Skin of body (tissue), 2 donors: ENCODE measurements around the gene TXK. TPM values are rescaled to one million over a fixed set of nuclear protein-coding genes. Genes with fewer than 3 reads are reported as not detected.
"Not testable (repeated sequence)": the region's sequence is repeated elsewhere in the genome, so short reads cannot be mapped to it uniquely, and the experiment has no call there.

Experiments used
- DNase-seq: peaks from one replicate; lab custom pipeline; 2025; lab: John Stamatoyannopoulos, UW
- total RNA-seq: library from RNA; depleted of rRNA; stranded (reverse); fragments of >200 nt; gene quantifications from one replicate; pipeline ENCODE4 v1.2.3, GENCODE V29; 2014

The TXK gene
- 1.1 TPM for total RNA-seq

- no peak for DNase-seq
Measured at GRCh38 chr4:48134081-48134480, at the start of gene TXK. TXK (minus strand) TSS chr4:48134250; CDS start chr4:48134170, 80 bp downstream.

DNA sequence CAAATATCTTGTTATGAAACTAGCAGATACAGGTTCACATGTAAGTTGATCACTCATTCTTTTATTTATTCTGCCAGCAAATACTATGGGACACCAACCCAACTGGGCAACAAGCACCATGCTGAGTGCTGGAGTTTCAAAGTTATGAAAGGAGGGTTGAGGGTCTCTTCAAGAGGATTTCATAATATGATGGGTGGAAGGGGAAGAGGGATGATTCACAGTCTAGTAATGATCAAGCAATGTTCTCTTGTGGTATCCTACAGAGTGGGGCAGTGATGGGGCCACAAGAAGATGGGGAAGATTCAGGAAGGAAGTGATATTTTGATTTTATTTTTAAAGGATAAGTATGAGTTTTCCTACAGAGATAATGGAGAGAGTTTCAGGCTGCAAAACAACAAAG is 46.2 kb upstream of the TXK start:
- no peak for DNase-seq

GRCh38 chr4:48178931-48179330 is 44.9 kb upstream of the TXK start:
- no peak for DNase-seq

DNA sequence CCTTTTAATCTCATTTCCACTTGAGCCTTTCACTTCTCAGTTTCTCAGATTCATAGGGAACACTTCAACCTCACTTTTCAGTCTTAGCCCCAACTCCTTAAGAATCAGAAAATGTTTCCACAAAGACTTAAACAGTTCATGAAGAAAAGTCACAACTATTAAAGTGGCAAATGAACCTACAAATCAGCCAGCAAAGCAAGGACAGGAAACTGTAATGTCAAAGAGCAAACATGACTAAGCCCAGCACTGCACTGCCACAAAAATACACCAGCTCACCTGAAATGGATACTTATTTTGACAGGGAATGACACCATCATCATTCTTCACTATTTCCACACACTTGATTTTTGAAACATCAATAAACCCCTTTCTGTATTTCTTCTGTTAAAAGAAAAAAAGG is 41.8 kb upstream of the TXK start:
- no peak for DNase-seq

GRCh38 chr4:48175328-48175727 is 41.3 kb upstream of the TXK start:
- no peak for DNase-seq

DNA sequence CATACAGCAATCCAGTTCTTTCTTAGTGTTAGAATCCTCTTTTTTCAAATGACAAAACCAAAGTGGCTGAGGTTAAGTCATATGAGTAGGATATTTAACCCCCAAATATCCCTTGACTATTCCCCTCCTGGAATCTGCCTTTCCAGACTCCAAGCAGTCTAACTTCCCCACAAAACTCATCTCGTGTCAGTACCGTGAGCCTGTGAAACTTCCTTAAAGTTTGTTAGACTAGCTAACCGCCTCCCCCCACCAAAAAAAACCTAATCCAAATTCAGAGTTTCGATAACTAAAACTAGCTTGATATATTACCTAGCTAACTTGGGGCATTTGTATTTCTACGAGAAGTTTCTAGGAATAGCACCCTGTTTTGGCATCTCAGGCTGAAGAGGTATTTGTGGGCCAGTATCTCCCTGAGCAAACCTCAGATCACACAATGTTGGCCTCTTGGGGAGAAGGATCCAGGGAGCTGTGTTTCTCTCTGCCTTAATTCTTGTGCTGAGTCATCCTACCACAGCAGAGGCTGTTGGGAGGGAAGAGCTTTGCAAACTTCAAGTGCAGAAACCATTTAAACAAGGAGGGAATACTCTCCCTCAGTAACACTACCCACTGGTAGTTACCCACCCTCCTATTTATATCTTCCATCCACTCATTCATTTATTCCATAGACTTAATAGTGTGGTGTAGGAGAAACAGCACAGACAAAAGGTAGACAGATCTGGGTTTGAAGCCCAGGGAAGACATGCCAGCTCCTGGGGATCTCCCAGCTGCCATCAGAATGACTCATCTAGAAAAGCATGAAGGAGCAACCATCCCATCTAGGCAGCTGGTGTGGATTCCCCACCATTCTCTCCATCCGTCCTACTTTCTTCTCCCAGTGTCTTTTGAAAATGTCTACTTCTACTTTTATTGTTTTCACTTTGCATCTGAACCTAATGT is 39.3 kb upstream of the TXK start:
- DNase-seq: no peak

DNA sequence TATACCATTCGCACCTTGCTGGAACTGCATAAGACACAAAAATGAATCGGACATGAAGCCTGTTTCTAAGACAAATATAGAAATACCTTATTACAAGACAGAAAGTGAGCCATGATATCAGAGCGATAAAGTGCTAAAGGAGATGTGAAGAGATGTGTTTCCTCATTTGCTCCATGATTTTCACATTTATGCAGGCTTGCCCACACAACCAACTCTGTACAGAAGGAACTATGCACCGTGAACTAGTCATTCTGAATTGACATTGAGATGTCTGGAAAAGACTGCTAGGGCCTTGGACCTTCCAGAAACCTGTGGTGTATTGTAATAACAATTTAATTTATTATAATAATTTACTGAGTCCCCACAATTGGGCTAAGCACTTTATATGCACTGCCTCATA is 38.6 kb upstream of the TXK start:
- no peak for DNase-seq

DNA sequence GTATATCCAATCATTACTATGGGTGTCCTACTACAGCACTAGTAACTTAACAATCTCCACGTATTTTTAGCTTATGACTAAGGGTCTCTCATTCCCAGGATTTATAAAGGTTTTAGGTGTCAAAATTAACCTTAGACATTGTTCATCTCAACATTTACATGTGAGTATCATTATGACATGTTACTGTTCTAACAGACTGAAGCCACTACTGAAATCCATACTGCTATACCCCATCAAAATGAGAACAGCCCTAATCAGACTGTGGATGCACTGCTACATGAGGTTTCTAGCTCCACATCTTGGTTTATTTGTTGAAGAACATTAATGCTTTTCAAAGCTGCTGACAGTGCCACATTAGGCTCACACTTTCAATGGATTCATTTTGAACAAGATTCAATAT is 35.6 kb upstream of the TXK start:
- DNase-seq: no peak

DNA sequence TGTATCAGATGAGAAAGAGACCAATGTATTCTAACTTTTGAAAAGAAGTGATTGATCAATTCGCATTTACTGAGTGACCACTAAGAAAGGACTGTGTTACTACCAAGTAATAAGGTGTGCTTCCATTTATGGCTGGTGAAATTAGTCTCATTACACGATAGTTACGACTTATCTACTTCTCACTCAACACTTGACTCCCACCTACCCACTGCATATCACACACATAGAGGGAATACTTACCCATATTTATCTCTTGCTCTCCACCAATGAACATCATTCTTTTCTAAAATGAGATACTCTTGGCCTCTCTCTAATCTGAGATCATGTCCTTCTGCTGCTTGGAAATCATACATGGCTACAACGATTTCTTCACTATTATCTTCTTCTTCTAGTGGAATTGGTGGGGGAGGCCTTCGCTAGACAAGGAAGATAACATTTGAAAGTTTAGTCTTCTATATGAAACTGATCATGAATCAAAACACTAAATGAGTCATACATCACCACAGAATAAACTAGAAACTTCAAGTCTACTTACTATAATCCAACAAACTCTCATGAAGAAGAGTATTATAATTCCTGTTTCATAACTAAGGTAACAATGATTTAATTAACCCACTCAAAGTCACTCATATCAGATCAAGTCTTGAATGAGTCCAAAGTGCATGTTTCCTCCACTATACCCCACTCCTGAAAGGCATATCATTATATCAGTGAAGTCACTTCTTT is 33.7 kb upstream of the TXK start:
- no peak for DNase-seq

- not testable (repeated sequence) for DNase-seq
Measured at GRCh38 chr4:48164561-48164960, 30.5 kb upstream of the TXK start.

DNA sequence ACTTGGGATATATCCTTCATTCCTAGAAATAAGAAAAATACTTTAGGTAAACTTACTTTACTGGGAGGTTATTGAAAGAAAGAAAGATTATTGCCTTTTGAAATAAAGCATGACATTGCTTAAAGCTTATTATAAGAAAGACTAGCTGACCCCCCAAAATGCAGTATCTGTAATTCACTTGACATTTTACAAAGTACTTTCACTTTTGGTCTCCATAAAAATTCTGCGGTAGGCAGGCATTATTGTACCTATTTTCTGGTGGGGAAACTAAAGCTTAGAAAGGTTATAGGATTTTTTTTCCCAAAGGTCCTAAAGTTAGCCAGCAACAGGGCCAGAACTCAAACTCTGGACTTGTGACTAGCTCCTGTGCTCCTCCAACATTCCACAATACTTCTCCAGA is 29.7 kb upstream of the TXK start:
- no peak for DNase-seq

- no peak for DNase-seq
Measured at GRCh38 chr4:48162162-48162561, 28.1 kb upstream of the TXK start.

GRCh38 chr4:48157271-48157670 is 23.2 kb upstream of the TXK start:
- DNase-seq: no peak

DNA sequence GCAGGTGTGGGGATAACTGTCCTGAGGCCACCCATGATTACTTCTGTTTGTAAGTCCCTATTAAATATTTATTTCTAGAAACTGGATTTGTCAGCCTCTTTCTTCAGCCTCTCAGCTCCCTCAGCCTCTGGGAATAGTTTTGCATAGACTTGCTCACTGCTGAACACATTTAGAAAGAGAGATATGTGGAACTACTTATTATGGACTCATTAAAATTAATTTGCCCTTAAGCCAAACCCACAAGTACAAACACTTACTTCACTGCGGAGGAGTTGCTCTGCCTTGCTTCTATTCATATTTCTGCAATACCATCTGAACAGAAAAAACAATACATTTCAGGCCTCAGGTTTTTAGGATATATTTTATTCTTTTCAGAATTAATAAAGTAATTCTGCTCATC is 22.4 kb upstream of the TXK start:
- no peak for DNase-seq

DNA sequence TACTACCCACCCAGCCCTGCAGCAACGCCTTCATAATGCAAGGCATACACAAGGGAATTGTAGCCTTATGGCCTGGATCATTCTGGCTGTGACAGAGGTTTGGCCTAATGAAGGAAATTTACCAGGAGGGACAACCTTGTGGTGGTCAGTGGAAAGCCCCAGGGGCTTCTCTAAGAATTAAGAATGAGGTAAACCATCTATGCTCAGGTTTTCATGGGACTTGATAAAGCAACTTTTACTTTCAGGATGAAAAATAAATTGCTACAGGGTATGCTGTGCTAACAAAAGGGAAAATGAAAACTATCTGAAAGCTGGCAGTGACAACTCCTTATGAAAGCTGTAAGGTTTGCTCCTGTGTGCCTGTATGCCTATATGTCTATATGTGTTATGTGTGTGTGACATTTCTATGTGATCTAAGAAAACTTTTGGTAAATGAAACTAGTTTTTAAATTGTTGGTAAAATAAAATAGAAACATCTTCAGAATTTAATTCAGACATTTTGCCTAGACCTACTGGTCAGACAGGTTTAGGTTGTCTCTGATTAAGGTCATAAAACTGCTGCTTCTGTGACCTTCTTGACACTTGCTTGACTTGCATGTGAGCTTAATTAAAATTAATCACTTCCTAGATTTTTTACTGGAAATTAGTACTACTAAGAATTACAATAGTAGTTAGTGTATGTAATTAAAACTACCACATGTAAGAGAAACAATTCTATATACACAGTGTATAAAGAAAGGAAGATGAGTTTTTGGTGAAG is 19.9 kb upstream of the TXK start:
- DNase-seq: no peak

DNA sequence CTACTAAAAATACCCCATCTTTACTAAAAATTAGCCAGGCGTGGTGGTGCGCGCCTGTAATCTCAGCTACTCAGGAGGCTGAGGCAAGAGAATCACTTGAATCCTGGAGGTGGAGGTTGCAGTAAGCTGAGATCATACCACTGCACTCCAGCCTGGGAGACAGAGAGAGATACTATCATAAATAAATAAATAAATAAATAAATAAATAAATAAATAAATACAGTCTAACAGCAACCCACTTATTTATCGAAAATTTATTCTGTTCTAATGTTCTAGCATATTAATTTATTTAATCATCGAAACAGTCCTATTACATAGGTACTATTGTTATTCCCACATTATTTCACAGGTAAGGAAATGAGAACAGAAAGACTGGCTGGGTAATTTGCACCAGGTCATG is 18.2 kb upstream of the TXK start:
- DNase-seq: no peak

DNA sequence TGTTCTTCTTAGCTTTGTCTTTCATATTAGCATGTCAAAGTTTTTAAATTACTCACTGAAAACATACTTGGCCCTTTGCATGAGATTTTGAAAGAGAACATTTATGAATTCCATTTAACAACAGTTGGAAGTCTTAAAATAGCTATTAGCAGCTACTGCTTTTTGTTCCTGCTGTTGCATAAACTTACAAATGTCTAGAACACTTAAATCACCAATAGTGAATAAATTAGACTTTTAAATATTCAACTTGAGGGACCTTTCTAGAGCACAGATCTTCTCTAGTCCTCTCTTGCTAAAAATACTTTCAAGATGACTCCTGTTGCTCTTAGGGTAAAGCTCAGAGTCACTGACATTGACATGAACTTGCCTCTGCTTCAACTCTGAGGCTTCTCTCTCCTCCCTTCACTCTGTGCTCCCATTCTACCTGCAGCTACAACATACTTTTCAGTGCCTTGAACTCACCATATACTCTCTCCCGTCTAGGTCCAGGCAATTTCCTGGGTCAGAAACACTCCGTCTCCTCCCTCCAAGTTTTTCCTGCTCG is 15.8 kb upstream of the TXK start:
- DNase-seq: no peak

- no peak for DNase-seq
Measured at GRCh38 chr4:48147621-48148020, 13.6 kb upstream of the TXK start.

DNA sequence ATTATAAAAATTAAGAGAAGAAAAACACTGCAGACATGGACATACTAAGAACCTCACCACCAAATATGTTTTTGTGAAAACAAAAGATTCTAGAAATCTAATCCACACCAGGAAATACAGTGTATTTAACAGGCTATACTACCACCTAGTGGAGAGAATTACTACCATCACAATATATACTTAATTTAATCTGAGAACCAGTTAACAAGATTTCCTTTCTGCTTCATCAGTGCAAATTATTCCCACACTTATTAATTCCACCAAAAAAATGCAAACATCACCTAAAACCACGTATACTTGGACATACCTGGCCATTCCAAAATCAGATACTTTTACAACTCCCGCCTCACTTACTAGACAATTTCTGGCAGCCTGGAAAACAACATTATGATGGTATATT is 7.0 kb upstream of the TXK start:
- DNase-seq: peak; percentile 10

DNA sequence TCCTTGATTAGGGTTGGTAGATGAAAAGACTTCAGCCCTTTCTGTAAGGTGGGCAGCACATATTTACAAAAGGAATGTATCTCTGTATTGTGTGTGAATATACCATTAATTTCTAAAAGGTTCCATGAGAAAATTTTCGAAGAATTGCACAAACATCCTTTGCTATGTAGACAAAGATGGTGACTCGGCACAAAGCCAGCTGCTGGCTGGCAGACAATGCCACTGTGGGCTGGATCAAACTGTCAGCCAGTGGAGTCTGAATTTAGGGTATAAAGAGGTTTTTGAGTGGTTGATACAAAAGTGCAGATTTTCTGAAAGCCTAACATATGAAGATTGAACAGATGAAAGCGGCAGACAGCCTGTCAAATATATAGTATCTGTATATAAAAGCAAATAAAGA is 5.6 kb upstream of the TXK start:
- no peak for DNase-seq

DNA sequence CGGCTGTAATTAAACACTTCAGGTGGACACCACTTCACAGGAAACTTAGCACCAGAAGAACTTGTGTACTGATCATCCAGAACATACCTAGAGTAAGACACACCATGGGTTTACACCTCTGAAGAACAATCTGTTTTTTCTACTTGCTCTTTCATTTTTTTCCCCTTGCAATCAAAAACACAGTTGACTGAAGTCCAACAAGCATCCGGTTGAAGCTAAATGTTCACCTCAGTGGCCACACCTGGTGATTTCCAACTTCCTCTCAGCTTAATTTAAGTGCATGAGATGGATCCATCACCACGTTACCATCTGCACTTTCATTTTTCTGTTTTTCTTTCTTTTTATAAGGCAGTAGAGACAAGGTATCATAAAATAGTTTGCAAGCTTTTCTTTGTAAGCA is 4.9 kb upstream of the TXK start:
- DNase-seq: no peak

DNA sequence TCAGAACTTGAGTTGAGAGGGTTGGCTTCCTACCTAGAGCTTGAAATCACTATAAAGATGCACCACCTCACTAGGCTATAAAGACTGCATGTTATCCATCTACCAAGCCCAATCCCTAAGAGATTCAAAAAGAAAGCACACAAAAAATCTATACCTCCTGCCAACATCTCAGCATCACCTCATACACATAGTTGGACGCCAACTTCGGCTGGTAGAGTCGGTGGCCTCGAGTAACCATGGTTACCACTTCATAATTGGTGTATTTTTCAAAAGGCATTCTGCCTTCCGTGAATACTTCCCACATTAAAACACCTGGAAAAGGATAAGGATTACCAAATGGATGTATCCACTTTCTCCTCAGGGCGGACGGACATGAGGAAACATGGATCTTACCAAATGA is 4.5 kb upstream of the TXK start:
- DNase-seq: no peak
